SK-N-MC (cell line): ENCODE data around the gene IKBKE.

Experiments used
- EZH2 ChIP-seq: fragments of 200-600 bp; sonication (generic); IDR thresholded peaks from one replicate; pipeline ENCODE4 v1.6.1; 2017; ENCODE audit warnings: antibody characterized with exemption
- POLR2AphosphoS5 ChIP-seq: IDR thresholded peaks from 2 replicates; pipeline ENCODE4 v1.6.1; 2012; ENCODE audit warnings: mild to moderate bottlenecking, low read depth, low read length, borderline replicate concordance

DNA sequence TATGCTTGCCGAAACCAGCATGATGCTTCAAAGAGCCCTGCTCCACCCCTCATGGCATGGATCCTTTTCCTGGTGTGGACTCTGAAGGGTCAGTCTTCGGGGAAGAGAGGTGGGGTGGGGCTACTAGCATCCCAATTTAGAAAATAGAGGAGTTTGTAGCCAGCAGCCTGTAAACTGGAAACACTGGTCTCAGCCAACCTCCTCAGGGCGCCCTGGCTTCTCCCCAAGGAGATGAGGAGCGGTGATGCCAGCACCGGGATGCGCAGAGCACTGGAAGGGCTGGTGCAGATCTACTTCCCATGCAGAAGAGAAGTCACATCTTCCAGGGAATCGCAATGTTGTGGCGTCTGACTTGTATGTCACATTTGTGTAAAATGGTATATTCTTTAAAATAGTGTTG, 6.4 kb upstream of the IKBKE start:
- no peak for TF ChIP-seq POLR2AphosphoS5
- no peak for TF ChIP-seq EZH2
